ENCODE data around the gene THUMPD2.
"Not testable (repeated sequence)": the region's sequence is repeated elsewhere in the genome, so short reads cannot be mapped to it uniquely, and the experiment has no call there.

Gene THUMPD2

GRCh38 chr2:39728941-39729351 lies 50.1 kb downstream of the THUMPD2 start:
- no peak overlapping the region for H3K27ac ChIP-seq
- peak; percentile 94 for TF ChIP-seq CTCF (IDR thresholded peaks at IDR 0.05)
- TF ChIP-seq ZFX (IDR thresholded peaks at IDR 0.05; ENCODE audit: borderline replicate concordance): no peak

- not testable (repeated sequence) for H3K27ac ChIP-seq
Observed at GRCh38 chr2:39728085-39728484, 51.0 kb downstream of the THUMPD2 start.

- TF ChIP-seq CTCF (IDR thresholded peaks at IDR 0.05) (no peak), ZFX (IDR thresholded peaks at IDR 0.05; ENCODE audit: borderline replicate concordance) (no peak)
- H3K27ac ChIP-seq: no peak overlapping the region
Observed at GRCh38 chr2:39725401-39725800, 53.7 kb downstream of the THUMPD2 start.

GRCh38 chr2:39724828-39725144 lies 54.3 kb downstream of the THUMPD2 start:
- TF ChIP-seq ZFX (IDR thresholded peaks at IDR 0.05; ENCODE audit: borderline replicate concordance) (no peak), CTCF (IDR thresholded peaks at IDR 0.05) (no peak)
- no peak overlapping the region for H3K27ac ChIP-seq

- TF ChIP-seq CTCF (IDR thresholded peaks at IDR 0.05) (no peak), ZFX (IDR thresholded peaks at IDR 0.05; ENCODE audit: borderline replicate concordance) (no peak)
- H3K27ac ChIP-seq: no peak overlapping the region
Observed at GRCh38 chr2:39723946-39724827, 54.9 kb downstream of the THUMPD2 start.

- no peak overlapping the region for H3K27ac ChIP-seq
- TF ChIP-seq CTCF (IDR thresholded peaks at IDR 0.05) (no peak), ZFX (IDR thresholded peaks at IDR 0.05; ENCODE audit: borderline replicate concordance) (no peak)
Observed at GRCh38 chr2:39723497-39723896, 55.6 kb downstream of the THUMPD2 start.

- no peak for TF ChIP-seq CTCF (IDR thresholded peaks at IDR 0.05)
- no peak for TF ChIP-seq ZFX (IDR thresholded peaks at IDR 0.05; ENCODE audit: borderline replicate concordance)
- no peak overlapping the region for H3K27ac ChIP-seq
Observed at GRCh38 chr2:39720970-39721369, 58.1 kb downstream of the THUMPD2 start.

GRCh38 chr2:39719317-39719716 lies 59.7 kb downstream of the THUMPD2 start:
- H3K27ac ChIP-seq: no peak overlapping the region

More at GRCh38 chr2:39719317-39719716, 59.7 kb downstream of the THUMPD2 start:
- TF ChIP-seq CTCF (IDR thresholded peaks at IDR 0.05) (no peak), ZFX (IDR thresholded peaks at IDR 0.05; ENCODE audit: borderline replicate concordance) (no peak)

Measured in 22Rv1 (cell line).